GM12878 (cell line): ENCODE measurements around the gene CD99. TPM values are rescaled to one million over a fixed set of nuclear protein-coding genes. Genes with fewer than 3 reads are reported as not detected.

Experiments
- ATAC-seq: fragments of 200-7000 bp; cut with Tn5 transposase; 3 replicates; pipeline ENCODE4 v1.9.1; 2020; ENCODE audit warnings: mild to moderate bottlenecking, moderate library complexity
- BruUV-seq: library from RNA; stranded (reverse); fragments of 400-500 nt; replicated peaks from 2 replicates; lab custom pipeline; 2021; lab: Mats Ljungman, UMichigan
- CTCF ChIA-PET: fragments of 300-600 bp; sonication (Branson Sonifier 250); formaldehyde crosslinking; extraction: SDS; loops from one replicate; lab custom pipeline; 2021; ENCODE audit warnings: inconsistent platforms; lab: Yijun Ruan, JAX
- POLR2A ChIA-PET: fragments of 350-600 bp; formaldehyde crosslinking; extraction: SDS; loops from one replicate; lab custom pipeline; 2021; ENCODE audit warnings: inconsistent platforms; lab: Charles Lee
- RAD21 ChIA-PET: fragments of 300-600 bp; sonication (Branson Sonifier 250); formaldehyde crosslinking; loops from one replicate; lab custom pipeline; 2023; ENCODE audit warnings: antibody characterized with exemption; ENCODE audit not compliant: unreplicated experiment; lab: Charles Lee
- SMC1A ChIA-PET: fragments of 300-600 bp; sonication (Branson Sonifier 250); formaldehyde crosslinking; loops from one replicate; lab custom pipeline; 2023; ENCODE audit not compliant: unreplicated experiment, uncharacterized antibody; lab: Charles Lee
- DNase-seq: peaks from one replicate; pipeline ENCODE4 v3.0.0-alpha.2; 2011; ENCODE audit warnings: low read depth, low spot score
- FAIRE-seq: peaks from 3 replicates; lab custom pipeline; 2011; peaks lifted over from hg19 to GRCh38; lab: Jason Lieb, UNC
- H2AFZ ChIP-seq: 2 replicates; pipeline ENCODE4 v1.6.0; 2011; ENCODE audit warnings: low read depth, low read length, control low read depth; ENCODE audit not compliant: control insufficient read depth
- H3K27ac ChIP-seq: 2 replicates; pipeline ENCODE4 v1.5.1; 2011; ENCODE audit warnings: control low read depth; ENCODE audit not compliant: control insufficient read depth, insufficient read depth
- H3K27me3 ChIP-seq, 2 experiments: replicated peaks in 1 of 2; 2 replicates each; pipeline versions ENCODE4 v1.6.0 to v1.6.1; 2011; ENCODE audit warnings: low read length in 1 of 2; ENCODE audit not compliant: control insufficient read depth in 2 of 2, insufficient read depth in 2 of 2
- H3K36me3 ChIP-seq, 2 experiments: 2 replicates each; pipeline ENCODE4 v1.5.1; 2011; ENCODE audit warnings: low read length in 1 of 2; ENCODE audit not compliant: control insufficient read depth in 2 of 2, insufficient read depth in 2 of 2
- H3K4me1 ChIP-seq: 2 replicates; pipeline ENCODE4 v1.6.1; 2011; ENCODE audit warnings: mild to moderate bottlenecking, low read length, moderate library complexity, mixed read lengths; ENCODE audit not compliant: control insufficient read depth, insufficient read depth
- H3K4me2 ChIP-seq: 2 replicates; pipeline ENCODE4 v1.6.0; 2011; ENCODE audit warnings: control low read depth; ENCODE audit not compliant: control insufficient read depth, insufficient read depth
- H3K4me3 ChIP-seq: fragments of 200-600 bp; sonication (generic); 2 replicates; pipeline ENCODE4 v1.5.1; 2016
- H3K79me2 ChIP-seq: 2 replicates; pipeline ENCODE4 v1.6.0; 2011; ENCODE audit warnings: low read length; ENCODE audit not compliant: control insufficient read depth, insufficient read depth
- H3K9ac ChIP-seq: 2 replicates; pipeline ENCODE4 v1.8.0; 2011; ENCODE audit warnings: low read length, control low read depth, mixed read lengths; ENCODE audit not compliant: control insufficient read depth, insufficient read depth
- H3K9me3 ChIP-seq: replicated peaks from 3 replicates; pipeline ENCODE4 v1.5.1; 2011; ENCODE audit warnings: mild to moderate bottlenecking, low read length; ENCODE audit not compliant: control insufficient read depth, insufficient read depth
- H4K20me1 ChIP-seq: 2 replicates; pipeline ENCODE4 v1.6.0; 2011; ENCODE audit not compliant: control insufficient read depth, insufficient read depth
- BHLHE40 ChIP-seq, 2 experiments: fragments of 450-650 bp in 1 of 2; IDR thresholded peaks; 2 replicates each; pipeline ENCODE4 v1.6.1; 2011 to 2017; ENCODE audit warnings: low read depth in 2 of 2, borderline replicate concordance in 1 of 2, improper control_type of control experiment in 1 of 2, low read length in 1 of 2, mild to moderate bottlenecking in 1 of 2
- IKZF1 ChIP-seq: fragments of 450-650 bp; conservative IDR thresholded peaks from 2 replicates; pipeline ENCODE4 v1.6.1; 2017; ENCODE audit warnings: antibody characterized with exemption, mild to moderate bottlenecking
- IRF5 ChIP-seq: fragments of 450-650 bp; IDR thresholded peaks from 2 replicates; pipeline ENCODE4 v1.6.1; 2017; ENCODE audit warnings: borderline replicate concordance
- JUNB ChIP-seq: IDR thresholded peaks from 2 replicates; pipeline ENCODE4 v1.6.1; 2016; ENCODE audit warnings: antibody characterized with exemption, mild to moderate bottlenecking
- KDM1A ChIP-seq: fragments of 200-600 bp; sonication (generic); IDR thresholded peaks from 2 replicates; pipeline ENCODE4 v1.6.1; 2016; ENCODE audit warnings: borderline replicate concordance
- MYB ChIP-seq: fragments of 150-350 bp; IDR thresholded peaks from 2 replicates; pipeline ENCODE4 v1.6.1; 2014; ENCODE audit warnings: mild to moderate bottlenecking, low read depth, low read length, borderline replicate concordance
- NR2C1 ChIP-seq: fragments of 450-650 bp; IDR thresholded peaks from 2 replicates; pipeline ENCODE4 v1.6.1; 2017; ENCODE audit warnings: antibody characterized with exemption, mild to moderate bottlenecking, moderate library complexity
- NRF1 ChIP-seq: conservative IDR thresholded peaks from 2 replicates; pipeline ENCODE4 v1.6.1; 2011; ENCODE audit warnings: mild to moderate bottlenecking, low read depth, low read length, improper control_type of control experiment
- STAT3 ChIP-seq: IDR thresholded peaks from 2 replicates; pipeline ENCODE4 v1.6.1; 2011; ENCODE audit warnings: low read depth, low read length, improper control_type of control experiment
- YBX1 ChIP-seq: fragments of 450-650 bp; IDR thresholded peaks from 2 replicates; pipeline ENCODE4 v1.6.1; 2016; ENCODE audit warnings: antibody characterized with exemption
- ZNF24 ChIP-seq: fragments of 450-650 bp; IDR thresholded peaks from 2 replicates; pipeline ENCODE4 v1.6.1; 2017; ENCODE audit warnings: antibody characterized with exemption, mild to moderate bottlenecking
- ZNF687 ChIP-seq: fragments of 450-650 bp; IDR thresholded peaks from 2 replicates; pipeline ENCODE4 v1.6.1; 2017; ENCODE audit warnings: mild to moderate bottlenecking, moderate library complexity
- WGBS: methylation state at CpG from one replicate; pipeline ENCODE4 v1.1.6; 2016; ENCODE audit warnings: low lambda C conversion rate; ENCODE audit not compliant: insufficient replicate concordance, insufficient coverage; ENCODE audit errors: missing lambda C conversion rate; 5-methylcytosine and 5-hydroxymethylcytosine counted together
- in situ Hi-C: fragments of 300-500 bp; cut with MboI; formaldehyde crosslinking; loops from 9 replicates; pipeline ENCODE4 v1.14.3; 2018; ENCODE audit warnings: mixed read lengths
- intact Hi-C: fragments of 100-400 bp; cut with micrococcal nuclease; formaldehyde crosslinking; loops from one replicate; pipeline ENCODE4 v1.14.2; 2022; ENCODE audit not compliant: unreplicated experiment
- polyA plus RNA-seq, 11 experiments: library from polyadenylated mRNA; depleted of rRNA in 4 of 11; unstranded in 6 of 11; stranded (reverse) in 5 of 11; fragments of >200 nt; fragmentation: Nextera tagmentation in 4 of 11; fragmentation: Illumina TruSeq in 1 of 11; extraction: Ambion mirVana in 4 of 11; extraction: Trizol in 1 of 11; gene quantifications; 1 replicate in 1 of 11; 2 replicates in 10 of 11; pipeline versions ENCODE4 v1.2.1 to v1.2.3, GENCODE V29; 2011 to 2016; ENCODE audit warnings: inconsistent platforms in 2 of 11, missing spikeins in 2 of 11, low read depth in 1 of 11
- total RNA-seq, 4 experiments: library from RNA; depleted of rRNA in 3 of 4; stranded (reverse); fragments of >200 nt in 3 of 4; fragmentation: Illumina TruSeq in 1 of 4; extraction: Trizol in 1 of 4; gene quantifications; 2 replicates each; pipeline versions ENCODE4 v1.2.1 to v1.2.3, GENCODE V29; 2013 to 2021

Gene CD99
- total and polyA plus RNA-seq, 10 of the 15 experiments (the other 5 are each of a cell fraction or from before 2014, with no cell fraction given), result 24.8 to 242 (median 158) TPM

GRCh38 chrX:2680486-2681348 is 10.4 kb upstream of the CD99 start:
- no peaks in the 10 kb centered on the region for H3K4me1 ChIP-seq
- in situ Hi-C loops (no loop called here), intact Hi-C loops (no loop called here)
- H3K27me3 ChIP-seq, result no peaks in the 10 kb centered on the region
- no peak overlapping the region for H2AFZ ChIP-seq
- POLR2A ChIA-PET, result no interaction called here
- H4K20me1 ChIP-seq, result no peaks in the 10 kb centered on the region
- H3K9ac ChIP-seq, result no peak overlapping the region
- ATAC-seq, result no peak
- TF ChIP-seq IKZF1 (no peak), NR2C1 (no peak), NRF1 (no peak), ZNF687 (no peak), BHLHE40 (IDR thresholded peaks at IDR 0.05; ENCODE audit: borderline replicate concordance in 1 of 2, low read depth in 2 of 2, low read length in 1 of 2) (no peak), MYB (no peak), YBX1 (no peak), STAT3 (no peak), ZNF24 (no peak), KDM1A (no peak), IRF5 (no peak), JUNB (no peak)
- TF ChIP-seq, all 136 proteins: peak for 0
- Histone ChIP-seq H3K4me2 (no peak overlapping the region), H3K4me3 (no peak overlapping the region), H3K27ac (no peak overlapping the region), H3K9me3 (no peaks in the 10 kb centered on the region), H3K79me2 (no peaks in the 10 kb centered on the region), H3K36me3 (no peaks in the 10 kb centered on the region)
- WGBS, result 48% methylated on average over 6 of the region's 6 CpGs
- ChIA-PET RAD21 (no interaction called here), CTCF (no interaction called here), SMC1A (no interaction called here)
- DNase-seq (no peak), FAIRE-seq (no peak)
- BruUV-seq, result no TSS peak
